GM19324 (cell line): ENCODE results near the gene ZBTB7C.
A peak's percentile ranks its signal among the peaks of the same experiment; 100 is the strongest.

ENCODE experiments used
- ATAC-seq: cut with Tn5 transposase; IDR thresholded peaks from one replicate; pipeline ENCODE4 v1.9.1; 2021; ENCODE audit warnings: mild to moderate bottlenecking, moderate library complexity; ENCODE audit not compliant: unreplicated experiment, low FRiP score

ZBTB7C gene

DNA sequence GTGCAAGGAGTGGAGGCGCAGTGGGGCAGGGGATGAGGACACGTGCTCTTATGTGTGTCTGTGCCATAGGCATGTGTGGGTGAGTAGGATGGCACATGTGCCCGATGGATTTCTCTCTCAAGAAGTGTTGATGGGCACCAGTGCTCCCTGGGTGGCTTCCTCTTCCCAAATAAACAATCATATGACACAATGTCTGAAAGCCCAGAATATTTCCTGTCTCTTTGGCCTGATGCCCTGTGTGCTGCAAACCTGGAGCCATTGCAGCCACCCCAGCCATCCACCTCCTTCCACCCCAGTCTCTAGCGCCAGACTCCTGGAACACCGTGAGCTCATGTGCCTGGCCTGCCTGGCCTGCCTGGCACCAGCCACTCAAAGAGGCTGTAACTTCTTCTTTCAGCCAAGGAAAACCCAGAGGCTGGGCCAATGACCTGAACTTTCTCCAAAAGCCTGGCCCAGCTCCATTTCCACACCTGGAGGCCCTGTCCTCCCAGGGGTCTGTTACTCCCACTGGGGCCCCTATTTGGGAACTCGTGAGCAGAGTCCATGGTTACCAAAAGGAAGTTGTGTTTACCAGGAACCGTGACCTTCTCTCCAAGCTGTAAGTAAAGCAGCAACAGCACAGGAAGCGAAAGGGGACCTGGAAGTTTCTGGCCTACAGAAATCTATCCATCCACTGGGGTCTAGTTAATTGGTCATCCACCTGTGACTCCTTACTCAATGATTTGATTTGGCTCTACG is 9.5 kb upstream of the ZBTB7C start:
- ATAC-seq = no peak

DNA sequence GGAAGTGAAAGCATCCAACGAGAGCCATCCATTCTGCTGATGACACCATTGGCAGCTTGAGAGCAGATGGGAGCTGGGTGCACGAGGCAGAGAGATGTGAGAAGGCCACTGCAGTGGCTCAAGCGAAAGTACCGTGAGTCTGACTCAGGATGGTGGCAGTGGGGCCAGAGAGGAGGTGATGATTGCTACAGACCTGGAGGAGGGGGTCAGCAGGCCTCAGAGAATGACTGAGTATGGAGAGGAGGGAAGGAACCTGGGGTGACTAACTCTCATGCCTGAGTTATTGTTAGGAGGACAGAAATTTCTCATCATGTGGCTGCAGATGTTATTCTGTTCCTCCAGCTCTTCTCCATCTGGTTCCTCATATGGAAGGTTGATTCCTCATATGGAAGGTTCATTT is 8.8 kb upstream of the ZBTB7C start:
- ATAC-seq = no peak

DNA sequence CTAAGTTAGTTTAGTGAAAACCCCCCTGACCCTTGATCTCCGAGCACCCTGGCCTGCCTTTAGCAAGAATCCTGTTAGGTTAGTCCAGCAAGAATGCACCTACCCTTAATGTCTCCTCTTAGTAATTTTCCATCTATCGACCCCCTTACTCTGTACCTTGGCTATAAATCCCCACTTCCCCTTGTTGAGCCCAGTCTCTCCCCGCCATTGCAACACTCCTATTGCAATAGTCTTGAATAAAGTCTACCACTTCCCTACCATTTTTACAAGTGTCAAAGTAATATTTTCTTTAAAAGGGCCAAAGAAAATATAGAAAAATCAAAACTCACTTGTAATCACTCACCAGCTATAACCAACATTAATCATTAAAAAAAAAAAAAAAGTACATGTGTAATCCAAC is 4.2 kb upstream of the ZBTB7C start:
- ATAC-seq = no peak

DNA sequence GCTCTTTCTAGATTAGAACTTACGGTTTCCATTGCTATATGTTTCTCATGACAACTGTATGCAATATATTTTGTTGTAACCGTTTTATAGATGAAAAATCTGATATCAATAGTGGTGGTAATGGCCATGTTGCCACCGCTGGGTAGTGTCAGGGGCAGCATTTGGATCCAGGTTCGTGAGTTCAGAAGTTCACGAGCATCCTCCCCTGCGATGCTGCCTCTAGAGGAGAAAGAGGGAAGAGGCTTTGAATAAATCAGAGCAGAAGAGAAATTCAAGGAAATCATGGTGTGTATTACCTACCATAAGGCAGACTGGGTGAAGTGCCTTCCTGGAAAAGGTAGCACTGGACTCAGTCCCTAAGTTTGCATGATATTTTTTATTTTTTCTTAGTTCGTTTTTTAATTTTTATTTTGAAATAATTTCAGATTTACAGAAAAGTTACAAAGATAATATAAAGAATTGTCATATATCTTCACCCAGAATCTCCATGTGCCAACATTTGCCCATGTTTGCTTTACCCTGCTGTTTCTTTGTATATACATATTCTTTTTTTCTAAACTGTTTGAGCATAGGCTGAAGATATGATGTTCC is 3.3 kb upstream of the ZBTB7C start:
- no peak for ATAC-seq

- peak; percentile 97 for ATAC-seq
Measured at GRCh38 chr18:48410095-48410920, 1.1 kb upstream of the ZBTB7C start.

GRCh38 chr18:48409591-48410094 is 460 bp upstream of the ZBTB7C start:
- peak; percentile 9 for ATAC-seq

- ATAC-seq = no peak
Measured at GRCh38 chr18:48408111-48408726, 964 bp downstream of the ZBTB7C start.

GRCh38 chr18:48407358-48407757 is 1.8 kb downstream of the ZBTB7C start:
- ATAC-seq = no peak

DNA sequence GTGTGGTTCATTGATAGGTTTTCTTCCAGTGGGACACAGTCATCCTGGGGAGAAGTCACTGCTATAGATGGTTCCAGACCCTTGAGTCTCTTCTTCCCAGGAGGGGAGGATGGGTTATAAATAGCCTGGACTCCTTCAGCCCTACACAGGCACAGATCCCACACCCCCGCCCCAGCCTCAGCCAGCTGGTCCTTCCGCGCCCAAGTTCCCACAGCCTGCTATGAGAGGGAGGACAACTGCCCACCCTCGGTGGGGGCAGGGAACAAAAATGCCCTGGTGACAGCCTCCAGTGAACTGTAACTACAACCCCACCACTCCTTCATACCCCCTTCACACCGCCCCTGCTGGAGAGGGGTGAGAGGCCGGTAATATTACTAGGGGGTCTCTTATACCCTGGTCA is 3.2 kb downstream of the ZBTB7C start:
- ATAC-seq = no peak

DNA sequence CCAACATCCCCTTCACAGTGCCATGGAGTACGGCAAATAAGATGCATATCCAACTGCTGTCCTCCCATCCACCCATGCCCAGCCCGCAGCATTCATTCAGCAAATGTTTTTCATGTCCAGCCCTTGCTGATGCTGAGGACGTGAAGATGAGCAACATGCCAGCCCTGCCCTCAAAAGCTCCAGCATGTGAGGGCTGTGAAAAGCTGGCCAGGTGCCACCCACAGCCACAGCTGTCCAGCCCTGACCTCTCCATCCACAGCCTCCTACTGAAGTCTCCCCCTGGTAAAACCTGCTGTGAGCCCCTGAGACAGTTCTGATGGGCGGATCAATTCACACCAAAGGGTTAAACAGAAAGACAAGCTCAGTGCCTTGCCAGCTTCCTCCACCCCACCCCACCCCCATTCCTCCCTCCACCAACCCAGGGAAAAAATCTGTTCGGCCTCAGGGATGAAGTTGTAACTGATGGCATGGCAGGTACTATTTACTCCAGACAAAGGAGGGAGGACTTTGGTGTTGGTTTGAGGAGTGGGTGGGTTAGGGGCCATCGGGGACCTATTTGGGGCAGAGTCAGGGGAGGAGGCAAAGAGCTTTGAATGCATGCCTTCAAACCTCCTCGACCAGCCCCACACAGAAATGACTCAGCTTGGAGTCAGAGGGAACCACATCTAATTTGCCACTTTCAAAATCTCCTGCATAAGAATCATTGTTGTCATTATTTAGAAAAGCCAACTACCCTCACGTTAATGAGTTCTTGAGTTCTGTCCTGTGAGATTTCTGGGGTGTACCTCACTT is 4.3 kb downstream of the ZBTB7C start:
- ATAC-seq = no peak

DNA sequence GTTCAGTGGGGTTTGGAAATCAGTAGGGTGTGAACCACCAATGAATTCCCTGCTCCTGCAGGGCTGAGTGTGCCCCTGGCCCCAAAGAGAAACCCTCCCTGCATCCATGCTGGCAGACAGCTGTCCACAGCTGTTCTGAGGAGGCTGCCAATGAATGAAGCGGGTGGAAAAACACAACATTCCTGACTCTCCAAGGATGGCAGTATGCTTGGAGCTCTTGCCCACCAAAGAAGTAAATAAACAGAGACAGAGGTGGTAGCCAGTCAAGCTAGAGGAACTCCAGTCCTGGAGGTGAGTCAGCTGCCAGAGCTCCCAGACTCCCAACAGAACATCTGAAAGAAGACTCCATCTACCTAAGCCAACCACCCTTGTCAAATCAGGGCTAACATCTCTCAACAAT is 6.2 kb downstream of the ZBTB7C start:
- no peak for ATAC-seq

GRCh38 chr18:48399303-48400075 is 9.7 kb downstream of the ZBTB7C start:
- ATAC-seq = no peak

DNA sequence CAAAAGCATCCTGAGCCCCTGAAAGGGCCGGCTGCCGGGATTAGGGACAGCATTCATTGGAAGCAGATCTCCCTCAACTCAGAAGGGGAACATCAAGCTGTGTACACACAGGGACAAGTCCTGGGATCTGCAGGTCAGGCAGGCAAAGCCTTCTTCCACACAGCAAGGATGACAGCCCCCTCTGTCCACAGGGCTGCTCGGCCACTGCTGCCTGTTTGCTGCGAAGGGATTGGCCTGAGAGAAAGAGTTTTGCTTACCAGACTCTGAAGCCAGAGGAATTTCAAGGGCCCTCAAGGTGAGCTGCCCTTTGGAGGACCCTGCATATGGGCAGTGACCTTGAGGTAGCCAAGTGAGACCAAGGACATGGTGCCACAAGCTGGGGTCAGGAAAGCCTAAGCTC is 11.1 kb downstream of the ZBTB7C start:
- no peak for ATAC-seq

- ATAC-seq = no peak
Measured at GRCh38 chr18:48397021-48397420, 12.2 kb downstream of the ZBTB7C start.

- no peak for ATAC-seq
Measured at GRCh38 chr18:48396561-48396960, 12.6 kb downstream of the ZBTB7C start.

GRCh38 chr18:48395646-48396045 is 13.5 kb downstream of the ZBTB7C start:
- no peak for ATAC-seq

DNA sequence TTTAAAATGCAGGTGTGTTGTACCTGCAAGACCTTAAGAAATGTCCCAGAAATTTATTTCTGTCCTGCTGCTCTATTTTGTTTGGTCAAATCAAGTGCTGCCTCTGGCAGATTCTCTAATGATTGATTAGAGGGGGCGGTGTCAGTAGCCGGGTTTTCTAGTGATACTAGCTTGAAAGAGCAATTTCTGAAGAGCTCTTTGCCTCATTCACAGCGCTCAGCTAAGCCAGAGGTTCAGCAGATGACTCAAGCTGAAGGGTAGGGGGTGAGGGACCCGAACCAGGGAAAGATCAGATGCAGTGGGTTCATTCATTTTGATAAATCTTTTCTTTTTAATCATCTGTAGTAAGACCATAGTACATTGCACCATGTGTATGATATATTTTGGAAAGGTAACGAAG is 15.0 kb downstream of the ZBTB7C start:
- ATAC-seq = no peak

DNA sequence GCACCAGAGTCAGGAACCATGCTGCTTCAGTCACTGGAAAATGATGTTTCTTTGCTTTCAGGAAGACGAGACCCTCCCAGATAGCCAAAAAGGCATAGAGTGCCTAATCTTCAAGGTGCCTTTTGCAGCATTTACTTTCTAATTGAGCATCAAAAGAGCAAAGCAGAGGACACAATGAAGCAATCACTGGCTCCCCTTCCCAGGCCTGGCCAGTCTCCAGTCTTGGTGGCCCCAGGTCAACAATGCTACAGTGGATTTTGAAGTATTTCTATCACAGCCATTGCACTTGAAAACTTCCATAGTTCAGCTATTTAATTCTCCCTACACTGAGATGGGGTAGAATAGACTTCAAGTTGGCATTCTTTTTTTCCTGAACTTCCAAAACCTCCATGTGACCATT is 15.4 kb downstream of the ZBTB7C start:
- ATAC-seq = no peak

- ATAC-seq = no peak
Measured at GRCh38 chr18:48393170-48393569, 16.0 kb downstream of the ZBTB7C start.
